DMS153 treated with DMSO at 0.1 percent for 48 hours (cell line): ENCODE measurements around the gene TSPAN11.

Experiments
- DNase-seq: peaks from one replicate; lab custom pipeline; 2025; ENCODE audit not compliant: unreplicated experiment; lab: John Stamatoyannopoulos, UW

TSPAN11 gene

GRCh38 chr12:30977537-30978349 lies 51.2 kb downstream of the TSPAN11 start:
- no peak for DNase-seq

DNA sequence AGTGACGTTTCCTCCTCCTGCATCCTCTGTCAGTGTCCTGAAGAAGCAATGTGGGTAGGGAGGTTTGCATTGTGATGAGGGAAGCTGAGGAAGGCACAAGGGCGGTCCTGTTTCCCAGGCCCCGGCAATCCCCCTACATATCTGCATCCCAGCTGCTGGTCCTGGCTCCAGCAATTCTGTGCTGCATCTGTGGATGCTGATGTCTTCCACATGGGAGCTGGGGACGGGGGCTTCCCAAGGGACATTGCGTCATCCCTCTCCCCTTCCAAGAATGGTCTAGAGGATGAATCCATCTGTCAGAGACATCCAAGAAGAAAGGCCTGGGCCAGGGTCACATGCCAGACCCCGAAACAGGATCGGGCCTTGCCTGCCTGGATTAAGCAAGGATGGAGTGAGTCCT lies 52.1 kb downstream of the TSPAN11 start:
- DNase-seq = no peak

DNA sequence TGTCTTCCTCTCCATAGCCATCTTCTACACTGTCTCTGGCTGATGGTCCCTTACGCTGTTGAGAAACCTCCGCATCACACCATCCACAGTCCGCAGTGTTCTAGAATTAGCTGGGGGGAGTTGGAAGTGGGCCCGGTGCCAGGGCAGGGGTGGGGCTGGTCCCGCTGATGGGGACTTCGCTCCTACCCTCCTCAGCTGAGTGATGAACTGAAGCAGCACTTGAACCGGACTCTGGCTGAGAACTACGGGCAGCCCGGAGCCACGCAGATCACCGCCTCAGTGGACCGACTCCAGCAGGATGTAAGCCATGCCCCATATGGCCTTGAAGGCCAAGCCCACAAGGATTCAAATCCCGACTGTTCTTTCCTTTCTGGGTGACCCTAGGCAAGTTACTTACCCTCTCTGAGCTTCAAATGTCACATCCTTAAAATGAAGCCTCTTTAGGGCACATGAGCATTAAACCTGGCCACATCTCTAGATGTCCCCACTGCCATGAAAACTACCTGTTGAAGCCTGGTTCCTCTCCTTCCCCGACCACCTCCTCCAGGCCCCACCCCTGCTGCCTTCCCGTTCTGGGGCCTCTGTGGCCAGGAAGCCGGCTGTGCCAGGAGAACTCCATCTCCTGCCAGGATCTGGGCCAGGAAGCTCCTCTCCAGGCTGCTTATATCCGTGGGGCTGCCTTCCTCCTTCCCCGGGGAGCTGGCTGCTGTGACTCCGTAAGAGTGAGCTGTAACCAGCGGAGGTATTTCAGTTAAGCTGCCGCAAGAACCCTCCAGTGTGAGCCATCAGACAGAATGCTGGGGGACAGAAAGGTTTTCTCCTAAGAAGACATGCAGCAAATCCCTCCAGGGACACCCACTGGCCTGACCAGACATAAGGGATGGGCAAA lies 53.1 kb downstream of the TSPAN11 start:
- no peak for DNase-seq

- DNase-seq = peak; percentile 13
These were observed 54.6 kb downstream of the TSPAN11 start for GRCh38 chr12:30980955-30981662.

- no peak for DNase-seq
These were observed 55.9 kb downstream of the TSPAN11 start for GRCh38 chr12:30982413-30982812.

DNA sequence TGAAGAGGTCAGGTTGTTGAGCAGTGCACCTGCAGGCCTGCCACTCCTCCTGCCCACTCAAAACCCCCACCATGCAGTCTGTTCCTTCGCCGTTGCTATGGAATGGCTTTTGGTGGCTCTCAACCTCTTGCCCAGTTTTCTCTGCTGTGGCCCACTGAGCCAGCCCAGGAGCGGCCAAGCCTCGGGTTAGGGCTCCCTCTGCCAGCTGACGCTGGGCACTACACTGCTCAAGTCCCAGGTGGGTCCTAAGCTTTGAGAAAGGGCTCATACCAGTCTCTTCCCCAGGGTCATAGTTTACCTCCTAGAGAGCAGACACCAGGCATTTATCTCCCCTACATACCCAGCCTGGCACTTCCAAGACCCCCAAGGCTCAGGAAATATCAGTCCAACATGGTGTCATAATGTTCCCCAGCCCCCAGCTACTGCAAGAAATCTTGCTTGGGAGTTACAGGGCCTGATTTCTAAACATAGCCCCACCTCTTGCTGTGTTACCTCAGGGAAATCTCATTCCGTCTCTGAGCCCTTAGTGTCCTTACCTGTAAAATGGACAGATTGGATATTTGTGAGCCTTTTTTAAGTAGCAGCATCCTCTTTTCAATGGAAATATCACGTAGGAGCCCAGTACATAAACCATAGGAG lies 59.4 kb downstream of the TSPAN11 start:
- DNase-seq = peak; percentile 25

- no peak for DNase-seq
These were observed 61.5 kb downstream of the TSPAN11 start for GRCh38 chr12:30988086-30988485.

DNA sequence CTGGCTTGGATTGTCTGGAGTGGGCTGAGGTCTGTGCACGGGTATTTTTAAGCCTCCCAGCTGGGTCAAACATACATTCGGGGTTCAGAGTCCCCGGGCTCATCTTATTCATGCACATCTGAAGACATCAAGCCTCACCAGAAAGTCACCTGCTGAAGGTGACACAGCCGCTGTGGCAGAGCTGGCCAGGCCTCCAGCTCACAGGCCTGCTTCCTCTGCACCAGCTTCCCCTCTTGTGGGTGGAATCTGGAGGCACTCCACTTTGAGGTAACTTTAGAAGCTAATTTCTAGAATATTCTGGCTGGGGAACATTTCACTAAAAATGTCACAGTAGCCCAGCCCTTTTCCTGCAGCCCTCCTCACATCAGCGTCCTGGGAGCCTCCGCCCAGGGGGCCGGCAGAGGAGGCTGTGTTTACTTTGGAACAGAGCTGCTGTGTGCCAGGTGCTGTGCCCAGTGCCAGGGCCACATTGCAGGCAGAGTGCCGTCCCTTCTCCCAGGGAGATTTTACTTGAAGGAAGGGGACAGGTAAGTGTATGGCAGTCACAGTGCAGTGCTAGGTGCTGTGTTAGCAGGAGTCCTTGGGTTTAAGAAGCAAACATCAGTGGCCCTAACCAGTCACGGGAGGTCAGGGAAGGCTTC lies 62.2 kb downstream of the TSPAN11 start:
- no peak for DNase-seq

DNA sequence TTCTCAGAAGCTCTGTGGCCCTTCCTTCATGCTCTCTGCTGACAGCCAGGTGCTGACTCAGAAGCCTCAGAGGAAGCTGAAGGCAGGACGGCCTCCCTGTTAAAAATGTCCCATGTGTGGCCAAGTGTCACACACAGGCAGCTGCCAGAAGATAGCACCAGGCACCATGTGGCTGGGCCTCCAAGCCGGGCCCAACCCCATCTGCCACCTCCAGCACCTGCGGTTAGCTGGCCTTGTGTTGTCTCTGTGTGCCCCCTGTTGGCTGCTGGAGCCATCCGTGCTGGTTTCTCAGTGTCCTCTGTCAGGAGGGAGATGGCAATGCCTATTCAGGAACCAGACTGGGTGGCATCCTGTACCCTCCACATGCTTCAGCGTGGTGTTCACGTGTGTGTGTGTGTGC lies 63.2 kb downstream of the TSPAN11 start:
- peak; percentile 31 for DNase-seq

DNA sequence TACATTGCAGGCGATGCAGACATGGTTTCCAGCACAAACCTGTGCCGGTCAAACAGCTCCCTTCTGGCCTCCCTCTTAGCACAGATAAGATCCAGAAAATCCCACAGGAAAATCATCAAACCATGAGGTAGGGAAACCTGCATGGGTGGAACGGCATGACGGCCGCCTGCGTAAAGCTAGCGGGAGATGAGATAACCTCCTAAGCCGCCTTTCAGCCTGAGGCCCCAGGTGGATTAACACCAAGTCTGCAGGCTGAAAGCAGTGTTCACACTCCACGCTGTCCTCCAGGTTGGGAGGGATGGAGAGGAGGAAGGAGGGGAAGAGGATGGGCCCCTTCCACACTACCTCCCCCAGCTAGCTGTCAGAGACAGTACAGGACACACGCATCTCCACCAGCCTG lies 63.8 kb downstream of the TSPAN11 start:
- no peak for DNase-seq

- DNase-seq = no peak
These were observed 64.2 kb downstream of the TSPAN11 start for GRCh38 chr12:30990776-30991175.

DNA sequence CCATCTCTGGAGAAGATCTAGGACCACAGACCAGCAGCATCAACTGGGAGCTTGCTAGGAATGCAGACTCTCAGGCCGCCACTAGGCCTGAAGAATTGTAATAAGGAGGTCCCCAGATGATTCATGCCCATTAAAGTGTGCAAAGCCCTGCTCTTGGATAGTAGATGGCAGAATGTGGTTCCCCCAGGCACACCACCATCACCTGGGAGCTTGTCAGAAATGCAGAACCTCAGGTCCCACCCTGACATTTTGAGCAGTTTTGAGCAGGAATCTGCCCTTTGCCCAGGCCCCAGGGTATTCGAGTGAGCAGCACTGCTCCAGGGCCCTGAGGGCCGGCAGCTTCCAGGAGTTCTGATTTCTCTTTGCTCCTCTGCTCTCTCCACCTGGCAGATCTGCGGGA lies 64.9 kb downstream of the TSPAN11 start:
- no peak for DNase-seq

- no peak for DNase-seq
These were observed 65.8 kb downstream of the TSPAN11 start for GRCh38 chr12:30992381-30992780.

GRCh38 chr12:30993766-30994165 lies 67.2 kb downstream of the TSPAN11 start:
- no peak for DNase-seq

GRCh38 chr12:30994274-30994673 lies 67.7 kb downstream of the TSPAN11 start:
- DNase-seq = no peak

GRCh38 chr12:30996255-30996654 lies 69.7 kb downstream of the TSPAN11 start:
- DNase-seq = no peak

DNA sequence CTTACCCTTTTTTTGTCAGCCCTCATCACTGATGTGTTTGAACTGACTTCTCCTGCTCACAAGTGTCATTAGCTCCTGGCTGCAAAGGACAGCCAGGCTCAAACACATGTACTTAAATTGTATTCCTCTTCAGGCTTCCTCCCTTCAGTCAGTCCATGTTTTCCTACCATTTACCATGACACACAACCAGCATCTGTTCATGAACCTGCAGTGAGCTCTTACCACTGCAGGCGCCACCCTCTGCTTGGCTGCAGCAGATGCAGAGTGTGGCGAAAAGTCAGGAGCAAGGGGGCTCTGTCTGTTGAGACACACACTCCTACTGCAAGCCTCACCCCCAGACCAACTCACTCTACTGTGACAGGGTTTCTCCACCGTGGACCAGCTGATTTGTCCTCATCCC lies 70.2 kb downstream of the TSPAN11 start:
- no peak for DNase-seq

DNA sequence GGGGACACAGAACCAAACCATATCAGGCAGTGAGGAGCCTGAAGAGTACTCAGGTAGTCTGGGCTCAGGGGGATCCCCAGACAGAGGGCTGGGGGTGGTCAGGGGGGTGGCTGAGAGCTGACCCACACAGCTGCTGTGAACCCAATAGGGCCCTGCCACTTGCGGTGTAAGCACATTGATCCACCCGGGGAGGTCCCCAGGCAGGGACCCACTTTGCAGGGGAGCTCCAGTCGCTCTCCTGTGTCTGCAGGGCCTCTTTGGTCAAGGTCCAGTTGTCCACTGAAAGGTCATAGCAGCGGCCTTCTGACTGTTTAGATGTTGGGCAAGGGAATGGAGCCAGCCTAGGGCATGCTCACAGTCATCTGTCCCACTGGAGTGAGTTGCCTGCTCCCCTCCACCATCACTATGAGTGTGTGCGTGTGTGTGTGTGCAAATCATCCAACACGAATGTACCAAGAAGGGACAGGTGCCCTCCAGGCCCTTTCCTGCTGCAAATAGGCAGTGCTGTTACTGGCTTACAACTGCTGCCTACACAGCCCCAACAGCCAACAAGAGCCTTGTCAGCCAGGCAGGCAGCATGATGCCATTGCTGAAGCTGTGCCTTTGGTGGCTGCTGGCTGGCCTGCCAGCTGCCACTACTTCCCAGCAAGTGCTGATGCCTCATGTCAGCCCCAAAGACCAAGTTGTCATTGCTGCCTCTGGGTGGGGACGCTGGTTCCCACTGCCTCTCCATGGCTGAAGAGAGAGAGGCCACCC lies 71.3 kb downstream of the TSPAN11 start:
- DNase-seq = no peak

DNA sequence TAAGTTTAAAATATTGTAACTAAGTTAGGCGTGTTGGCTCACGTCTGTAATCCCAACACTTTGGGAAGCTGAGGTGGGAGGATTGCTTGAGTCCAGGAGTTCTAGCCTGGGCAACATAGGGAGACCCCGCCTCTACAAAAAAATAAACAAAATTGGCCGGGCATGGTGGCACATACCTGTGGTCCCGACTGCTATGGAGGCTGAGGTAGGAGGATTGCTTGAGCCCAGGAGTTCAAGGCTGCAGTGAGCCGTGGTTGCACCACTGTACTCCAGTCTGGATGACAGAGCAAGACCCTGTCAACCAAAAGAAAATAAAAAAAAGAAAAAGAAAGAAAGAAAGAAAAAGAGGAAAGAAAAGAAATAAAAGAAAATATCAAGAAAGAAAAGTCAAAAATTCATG lies 72.5 kb downstream of the TSPAN11 start:
- DNase-seq = no peak

- no peak for DNase-seq
These were observed 73.2 kb downstream of the TSPAN11 start for GRCh38 chr12:30999723-31000122.
